GM12801 (cell line): ENCODE data around the gene ACAT2.

Experiments used
- CTCF ChIP-seq: IDR thresholded peaks from one replicate; pipeline ENCODE4 v1.5.1; 2011; ENCODE audit warnings: control low read depth; ENCODE audit not compliant: insufficient read length; ENCODE audit errors: extremely low read depth

Gene ACAT2

GRCh38 chr6:159761873-159762680, at the start of gene ACAT2:
TSS of gene ACAT2 (plus strand) at chr6:159762045. CDS start at chr6:159762088, 43 bp downstream.
- TF ChIP-seq CTCF = no peak

GRCh38 chr6:159713984-159714383, 47.9 kb upstream of the ACAT2 start:
- no peak for TF ChIP-seq CTCF

DNA sequence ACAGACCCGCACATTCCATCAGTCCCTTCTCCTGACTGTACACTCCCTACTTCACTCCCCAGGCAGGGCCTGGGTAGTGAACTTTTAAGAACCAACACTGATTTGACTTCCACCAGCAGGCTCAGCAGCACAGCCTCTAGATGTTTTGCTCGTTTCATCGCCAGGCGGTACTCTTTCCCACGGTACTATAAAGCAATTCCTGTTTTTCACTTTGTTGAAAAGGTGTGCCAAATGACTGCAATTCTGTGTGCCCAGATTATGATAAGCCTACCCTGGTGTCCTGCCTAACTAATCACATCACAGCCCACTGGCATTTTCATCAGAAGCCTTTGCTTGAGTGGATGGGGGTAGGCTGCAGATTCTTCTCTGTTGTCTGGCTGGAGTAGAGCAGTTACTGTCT, 47.4 kb upstream of the ACAT2 start:
- no peak for TF ChIP-seq CTCF

DNA sequence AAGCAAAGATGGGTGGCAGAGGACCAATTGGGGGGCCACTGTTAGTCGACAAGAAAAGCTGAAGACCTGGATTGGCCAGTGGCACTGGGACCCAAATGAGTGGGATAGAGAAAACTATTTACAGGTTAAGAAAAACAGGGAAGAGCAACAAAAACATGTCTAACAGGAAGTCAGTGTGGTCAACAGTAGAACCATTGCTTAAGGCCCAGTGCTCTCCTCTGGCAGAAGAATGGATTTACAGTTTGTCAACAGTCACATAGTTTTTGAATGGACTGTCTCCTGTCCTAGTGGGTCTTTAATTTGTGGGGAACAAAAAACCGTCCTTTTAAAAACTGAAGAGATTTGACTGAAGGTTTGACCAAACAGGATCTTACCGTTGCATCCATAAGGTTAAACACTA, 46.7 kb upstream of the ACAT2 start:
- no peak for TF ChIP-seq CTCF

- TF ChIP-seq CTCF = no peak
Observed at GRCh38 chr6:159715605-159716004, 46.2 kb upstream of the ACAT2 start.

DNA sequence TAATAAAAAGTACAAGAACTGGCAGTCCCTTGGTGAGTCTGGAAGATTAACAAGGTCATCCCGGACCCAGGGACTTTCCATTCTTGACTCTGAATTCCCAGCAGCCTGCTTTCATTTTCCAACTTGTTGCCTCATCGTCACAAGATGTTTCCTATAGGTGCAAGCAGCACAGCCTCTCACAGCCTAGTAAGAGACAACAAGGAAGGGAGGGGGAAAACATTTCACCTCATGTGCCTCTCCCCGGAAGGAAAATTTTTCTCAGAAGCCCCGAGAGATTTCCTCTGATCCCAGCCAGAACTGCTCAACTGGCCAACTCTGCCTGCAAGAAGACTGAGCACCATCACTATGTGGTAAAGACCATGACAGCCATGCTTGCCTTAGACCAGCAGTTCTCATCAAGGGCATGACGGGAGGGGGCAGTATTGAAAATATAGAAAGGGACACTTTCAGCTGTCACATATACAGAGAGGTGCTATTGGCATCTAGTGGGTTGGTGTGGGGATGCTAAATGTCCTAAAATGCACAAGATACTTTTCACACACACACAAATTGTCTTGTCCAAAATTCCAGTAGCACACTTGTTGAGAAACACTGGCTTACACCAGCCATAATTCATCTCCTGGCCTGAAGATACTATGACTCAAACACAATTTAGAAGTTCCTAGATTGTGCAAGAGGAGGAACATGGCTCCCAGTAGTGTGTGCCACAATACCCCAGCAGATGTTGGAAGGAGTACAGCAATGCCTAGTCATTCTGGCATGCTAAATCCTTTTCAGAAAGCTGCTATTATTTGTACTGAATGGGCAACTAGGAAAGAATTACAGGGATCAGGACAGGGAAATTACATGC, 45.4 kb upstream of the ACAT2 start:
- no peak for TF ChIP-seq CTCF

GRCh38 chr6:159718634-159719033, 43.2 kb upstream of the ACAT2 start:
- no peak for TF ChIP-seq CTCF
